HG03175 (cell line): ENCODE results near the gene BAG2.

ENCODE experiments used
- ATAC-seq: cut with Tn5 transposase; IDR thresholded peaks from one replicate; pipeline ENCODE4 v1.9.1; 2021; ENCODE audit warnings: mild to moderate bottlenecking, moderate library complexity; ENCODE audit not compliant: unreplicated experiment

The BAG2 gene

DNA sequence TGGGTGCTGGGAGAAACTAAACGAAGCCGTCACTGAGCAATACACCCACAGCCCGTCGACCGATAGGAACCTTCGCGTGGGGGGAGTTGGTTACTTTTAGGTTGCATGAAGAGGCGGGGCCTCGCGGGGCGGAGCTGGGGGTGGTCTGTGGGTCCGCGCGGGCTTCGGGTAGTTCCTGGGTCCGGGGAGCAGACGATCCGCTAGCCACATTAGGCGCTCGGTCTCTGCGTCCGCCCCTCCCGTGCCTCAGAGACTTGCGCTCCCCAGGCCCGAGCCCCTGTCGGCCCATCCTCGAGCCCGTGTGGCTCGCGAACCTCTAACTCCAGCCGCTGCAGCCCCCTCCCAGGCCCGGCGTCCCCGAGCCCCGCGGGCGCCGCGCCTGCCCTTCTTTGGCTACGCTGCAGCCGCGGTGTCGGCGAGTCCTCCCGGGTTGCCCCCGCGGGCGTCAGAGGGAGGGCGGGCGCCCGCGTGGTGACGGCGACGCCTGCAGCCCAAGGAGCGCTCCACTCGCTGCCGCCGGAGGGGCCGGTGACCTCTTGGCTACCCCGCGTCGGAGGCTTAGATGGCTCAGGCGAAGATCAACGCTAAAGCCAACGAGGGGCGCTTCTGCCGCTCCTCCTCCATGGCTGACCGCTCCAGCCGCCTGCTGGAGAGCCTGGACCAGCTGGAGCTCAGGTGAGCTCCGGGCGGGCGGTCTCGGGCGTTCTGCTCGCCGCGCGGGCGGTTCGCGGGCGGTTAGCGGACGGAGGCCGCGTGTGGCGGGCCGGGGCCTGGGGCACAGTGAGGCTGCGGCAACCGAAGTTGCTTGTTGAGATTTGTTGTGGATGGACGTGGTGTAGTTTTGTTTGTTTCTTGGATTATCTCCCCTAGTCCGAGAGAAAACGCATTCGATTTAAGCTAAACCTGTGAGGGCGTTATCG lies at the start of gene BAG2:
BAG2 (plus strand) TSS at position 191 of the 920 bp plus-strand sequence; CDS start at position 563, 372 bp downstream.
- ATAC-seq = peak; percentile 90

DNA sequence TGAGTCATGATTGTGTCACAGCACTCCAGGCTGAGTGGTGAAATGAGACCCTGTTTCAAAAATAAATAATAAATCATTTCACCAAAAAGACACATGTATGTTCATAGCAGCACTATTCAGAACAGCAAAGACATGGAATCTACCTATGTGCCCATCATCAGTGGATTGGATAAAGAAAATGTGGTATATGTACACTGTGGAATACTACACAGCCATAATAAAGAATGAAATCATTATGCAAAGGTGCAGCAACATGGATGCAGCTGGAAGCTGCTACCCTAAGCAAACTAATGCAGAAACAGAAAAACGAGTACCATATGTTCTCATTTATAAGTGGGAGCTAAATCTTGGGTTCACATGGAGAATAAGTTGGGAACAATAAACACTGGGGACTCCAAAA lies 49.0 kb upstream of the BAG2 start:
- ATAC-seq = no peak

DNA sequence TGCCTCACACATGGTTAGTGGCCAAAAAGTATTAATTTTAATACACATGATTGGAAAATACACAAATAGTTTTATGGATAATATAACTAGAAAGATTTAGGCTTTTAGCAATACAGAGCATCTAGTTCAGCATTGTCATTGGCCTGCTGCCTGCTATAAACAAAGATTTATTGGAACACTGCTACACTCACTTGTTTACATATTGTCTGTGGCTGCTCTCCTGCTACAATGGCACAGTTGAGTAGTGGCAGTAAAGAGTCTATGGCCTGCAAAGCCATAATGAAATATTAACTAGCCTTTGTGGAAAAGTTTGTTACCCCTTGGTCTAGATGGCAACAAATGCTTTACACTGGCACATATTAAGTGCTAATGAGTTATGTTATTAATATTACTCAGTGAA lies 44.4 kb upstream of the BAG2 start:
- ATAC-seq = no peak

DNA sequence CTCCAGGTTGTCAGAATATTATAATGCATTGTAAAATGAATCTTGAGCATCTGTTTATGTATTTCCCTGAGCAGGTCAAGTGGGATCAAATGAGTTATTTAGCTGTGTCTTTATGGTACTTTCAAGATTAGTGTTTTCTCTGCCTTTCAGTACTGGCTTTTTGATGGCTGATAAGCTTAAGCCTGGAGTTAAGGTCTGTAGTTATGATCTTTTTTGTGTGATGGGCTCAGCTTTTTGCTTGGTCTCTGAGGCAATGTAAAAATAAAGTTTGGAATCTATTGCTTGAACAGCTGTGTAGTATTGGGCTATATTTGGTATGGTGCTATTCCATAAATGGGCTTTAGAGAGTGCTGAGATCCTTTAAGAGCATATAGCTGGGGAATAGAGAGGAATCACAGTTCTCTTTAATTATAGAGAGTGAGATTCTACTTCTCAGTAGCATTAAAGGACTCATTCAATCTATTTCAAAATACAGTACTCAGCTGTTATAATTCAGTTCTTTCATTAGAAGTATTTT lies 41.4 kb upstream of the BAG2 start:
- ATAC-seq = no peak

DNA sequence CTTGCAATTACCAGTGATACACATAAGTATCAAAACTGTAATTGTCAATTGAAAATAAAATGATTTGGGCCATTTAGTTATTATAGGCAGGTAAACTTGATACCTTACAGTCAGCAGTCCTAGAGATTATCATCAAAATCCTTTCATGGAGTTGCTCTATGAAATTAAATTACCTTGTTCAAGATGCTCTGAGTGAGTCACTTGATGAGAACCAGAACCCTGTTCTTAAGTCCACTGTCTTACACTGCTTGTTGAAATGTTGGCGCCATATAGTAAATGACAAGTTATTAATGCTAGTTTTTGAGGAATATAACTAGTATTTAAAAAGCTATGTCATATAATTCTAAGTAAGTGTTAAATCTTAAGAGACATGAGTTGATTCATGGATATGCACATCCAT lies 37.2 kb upstream of the BAG2 start:
- no peak for ATAC-seq

DNA sequence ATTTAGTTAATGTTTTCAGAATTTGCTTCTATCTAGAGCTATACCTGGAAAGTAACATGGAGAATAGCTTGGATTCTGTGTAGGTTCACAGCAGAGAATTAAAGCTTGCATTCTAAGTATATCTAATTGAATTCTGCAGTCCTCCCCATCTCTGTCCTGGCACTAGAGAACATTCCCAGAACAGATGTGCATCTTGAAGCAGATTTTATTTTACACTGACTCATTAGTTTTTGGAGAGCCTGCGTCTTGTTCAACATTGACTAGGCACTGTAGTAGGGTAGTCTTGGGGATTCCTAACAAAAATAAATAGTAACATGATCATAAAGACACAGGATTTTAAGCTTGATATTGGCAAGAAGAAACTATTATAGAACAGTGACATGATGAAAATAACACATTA lies 36.2 kb upstream of the BAG2 start:
- no peak for ATAC-seq

DNA sequence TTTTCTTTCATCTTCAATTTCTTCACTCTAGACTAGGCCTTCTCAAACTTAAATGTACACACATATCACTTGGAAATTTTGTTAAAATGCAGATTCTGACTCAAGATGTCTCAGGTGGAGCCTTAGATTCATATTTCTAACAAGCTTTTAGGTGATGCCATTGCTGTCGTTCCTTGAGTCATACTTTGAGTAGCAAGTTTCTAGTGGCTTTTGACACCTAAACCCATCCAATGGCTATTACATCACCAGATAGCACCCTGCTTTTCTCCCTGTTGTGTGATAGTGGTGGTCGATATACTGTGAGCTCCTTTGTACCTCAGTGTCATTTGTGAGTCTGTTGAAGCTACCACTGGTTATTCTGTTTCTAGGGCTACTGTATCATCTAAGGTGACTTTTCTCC lies 34.8 kb upstream of the BAG2 start:
- no peak for ATAC-seq

DNA sequence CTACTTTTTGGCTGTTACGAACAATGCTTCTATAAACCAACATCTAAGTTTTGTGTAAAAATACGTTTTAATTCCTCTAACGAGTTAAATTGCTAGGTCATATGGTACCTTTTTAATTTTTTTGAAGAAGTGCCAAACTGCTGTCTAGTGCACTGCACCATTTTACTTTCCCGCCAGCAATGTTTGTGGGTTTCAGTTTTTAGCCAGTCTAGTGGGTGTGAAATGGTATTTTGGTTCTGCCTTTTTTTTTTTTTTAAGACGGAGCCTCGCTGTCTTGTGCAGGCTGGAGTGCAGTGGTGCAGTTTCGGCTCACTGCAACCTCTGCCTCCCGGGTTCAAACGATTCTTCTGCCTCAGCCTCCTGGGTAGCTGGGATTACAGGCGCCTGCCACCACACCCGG lies 34.1 kb upstream of the BAG2 start:
- ATAC-seq = no peak

DNA sequence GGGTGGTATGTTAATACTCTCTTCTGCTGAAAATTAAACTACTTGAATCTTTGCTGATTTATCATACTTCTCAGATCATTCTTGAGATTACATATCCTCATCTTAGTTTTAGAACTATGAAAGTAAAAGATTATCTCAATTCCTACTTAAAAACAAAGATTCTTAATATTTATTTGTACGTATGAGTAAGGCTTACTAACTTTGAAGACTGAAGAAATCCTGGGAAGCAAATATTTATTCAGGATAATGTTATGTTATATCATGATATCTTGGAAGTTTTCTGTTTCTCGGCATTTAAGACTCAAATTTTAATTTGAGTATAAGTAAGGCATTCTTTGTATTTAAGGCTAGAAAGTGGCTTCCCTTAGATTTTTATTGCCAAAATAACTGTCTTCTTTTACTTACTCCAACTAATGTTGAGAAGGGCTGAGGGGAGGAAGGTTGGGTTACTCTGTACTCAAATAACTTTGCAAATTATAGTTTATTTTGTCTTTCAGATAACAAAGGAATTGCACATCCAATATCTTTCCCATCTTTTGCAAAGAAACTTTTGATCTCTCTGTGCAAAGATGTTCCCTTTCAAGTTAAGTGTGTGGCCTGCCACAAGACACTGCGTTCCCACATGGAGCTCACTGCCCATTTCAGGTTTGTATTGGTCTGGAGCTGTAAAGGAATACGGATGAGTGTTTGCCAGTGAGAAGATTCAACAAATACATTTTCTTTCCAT lies 30.5 kb upstream of the BAG2 start:
- no peak for ATAC-seq

DNA sequence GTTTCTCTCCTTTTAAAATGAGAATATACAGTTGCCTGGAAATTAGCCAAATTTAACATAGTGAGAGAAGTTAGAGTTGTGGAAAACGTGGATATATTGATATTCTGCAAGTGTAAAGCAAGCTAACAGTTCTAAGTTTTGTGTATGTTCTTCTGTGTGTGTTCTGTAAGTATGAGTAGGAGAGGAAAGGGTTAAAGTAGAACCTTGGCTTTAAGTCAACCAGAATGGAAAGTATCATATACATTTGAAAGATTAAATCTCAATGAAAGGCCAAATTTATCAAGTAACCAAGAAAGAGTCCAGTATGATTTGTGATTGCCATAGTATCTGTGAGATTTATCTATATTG lies 30.0 kb upstream of the BAG2 start:
- ATAC-seq = no peak

DNA sequence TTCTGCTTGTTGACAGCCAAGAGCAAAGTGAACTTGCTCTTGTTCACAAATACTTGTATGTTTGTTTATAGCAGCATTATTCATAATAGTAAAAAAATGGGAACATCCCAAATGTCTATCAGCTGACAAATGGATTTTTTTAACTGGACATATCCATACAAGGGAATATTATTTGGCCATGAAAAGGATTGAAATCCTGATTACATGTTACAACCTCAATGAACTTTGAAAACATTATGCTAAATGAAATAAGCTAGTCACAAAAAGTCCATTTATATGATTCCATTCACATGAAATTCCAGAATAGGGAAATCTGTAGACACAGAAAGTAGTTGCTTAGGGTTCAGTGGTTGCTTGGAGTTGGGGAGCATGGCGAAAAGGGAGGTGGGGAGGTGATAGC lies 28.4 kb upstream of the BAG2 start:
- no peak for ATAC-seq

DNA sequence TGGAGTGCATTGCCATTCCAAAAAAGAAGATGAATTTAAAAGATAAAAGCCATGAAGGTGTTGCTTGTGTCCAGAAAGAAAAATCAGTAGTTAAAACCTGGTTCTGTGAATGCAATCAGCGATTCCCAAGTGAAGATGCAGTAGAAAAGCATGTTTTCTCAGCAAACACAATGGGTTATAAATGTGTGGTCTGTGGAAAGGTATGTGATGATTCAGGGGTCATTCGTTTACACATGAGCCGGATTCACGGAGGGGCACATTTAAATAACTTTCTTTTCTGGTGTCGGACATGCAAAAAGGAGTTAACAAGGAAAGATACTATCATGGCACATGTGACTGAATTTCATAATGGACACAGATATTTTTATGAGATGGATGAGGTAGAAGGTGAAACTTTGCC lies 24.7 kb upstream of the BAG2 start:
- ATAC-seq = no peak

DNA sequence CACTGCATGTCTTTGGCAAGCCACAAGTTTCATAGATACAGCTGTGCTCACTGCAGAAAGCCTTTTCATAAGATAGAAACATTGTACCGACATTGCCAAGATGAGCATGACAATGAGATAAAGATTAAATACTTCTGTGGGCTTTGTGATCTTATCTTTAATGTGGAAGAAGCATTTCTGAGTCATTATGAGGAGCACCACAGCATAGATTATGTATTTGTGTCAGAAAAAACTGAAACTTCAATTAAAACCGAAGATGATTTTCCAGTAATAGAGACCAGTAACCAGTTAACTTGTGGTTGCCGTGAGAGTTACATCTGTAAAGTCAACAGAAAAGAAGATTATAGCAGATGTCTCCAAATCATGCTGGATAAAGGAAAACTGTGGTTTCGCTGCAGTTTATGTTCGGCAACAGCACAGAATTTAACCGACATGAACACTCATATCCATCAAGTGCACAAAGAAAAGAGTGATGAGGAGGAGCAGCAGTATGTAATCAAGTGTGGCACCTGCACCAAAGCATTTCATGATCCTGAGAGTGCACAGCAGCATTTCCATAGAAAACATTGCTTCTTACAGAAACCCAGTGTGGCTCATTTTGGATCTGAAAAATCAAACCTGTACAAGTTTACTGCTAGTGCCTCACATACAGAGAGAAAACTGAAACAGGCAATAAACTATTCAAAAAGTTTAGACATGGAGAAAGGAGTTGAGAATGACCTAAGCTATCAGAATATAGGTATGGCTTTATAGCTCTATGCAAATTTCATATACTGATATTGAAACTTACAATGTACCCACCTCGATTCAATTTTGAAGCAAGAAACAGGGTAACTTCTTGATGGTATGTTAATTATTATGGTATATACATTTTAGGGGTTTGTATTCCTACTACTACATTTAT lies 23.9 kb upstream of the BAG2 start:
- no peak for ATAC-seq

DNA sequence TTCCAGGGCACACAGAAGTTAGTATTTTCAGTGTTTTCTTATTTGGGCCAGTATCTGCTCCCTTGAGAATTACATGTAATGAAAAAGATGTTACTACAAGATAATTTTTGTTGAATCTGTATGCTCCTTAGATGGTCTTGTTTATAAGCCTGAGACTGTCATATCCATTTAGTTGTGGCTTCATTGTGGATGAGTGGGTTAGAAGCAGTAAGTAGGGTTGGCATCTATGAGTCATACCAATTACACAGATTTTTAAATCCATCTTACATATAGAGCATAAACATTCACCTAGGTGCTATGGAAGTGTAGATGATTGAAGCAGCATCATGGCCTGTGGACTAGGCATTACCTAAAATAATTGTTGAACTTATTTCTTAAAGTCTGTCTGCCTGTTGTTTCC lies 13.5 kb upstream of the BAG2 start:
- no peak for ATAC-seq

DNA sequence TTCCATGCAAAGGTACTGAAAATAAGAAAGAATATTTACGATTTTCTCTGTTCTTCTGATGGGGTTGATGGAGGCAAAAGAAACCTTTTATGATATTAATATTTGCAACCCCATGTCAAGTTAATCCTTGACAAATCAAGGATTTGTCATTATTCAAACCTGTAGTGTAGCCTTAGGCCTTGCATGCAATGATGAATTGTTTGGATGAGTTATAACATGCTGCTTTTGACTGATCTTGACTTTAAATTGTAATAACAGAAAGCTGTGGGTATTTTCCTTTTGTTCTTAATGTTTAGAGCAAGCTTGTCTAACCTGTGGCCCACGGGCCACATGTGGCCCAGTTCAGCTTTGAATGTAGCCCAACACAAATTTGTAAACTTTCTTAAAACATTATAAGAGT lies 13.0 kb upstream of the BAG2 start:
- no peak for ATAC-seq

DNA sequence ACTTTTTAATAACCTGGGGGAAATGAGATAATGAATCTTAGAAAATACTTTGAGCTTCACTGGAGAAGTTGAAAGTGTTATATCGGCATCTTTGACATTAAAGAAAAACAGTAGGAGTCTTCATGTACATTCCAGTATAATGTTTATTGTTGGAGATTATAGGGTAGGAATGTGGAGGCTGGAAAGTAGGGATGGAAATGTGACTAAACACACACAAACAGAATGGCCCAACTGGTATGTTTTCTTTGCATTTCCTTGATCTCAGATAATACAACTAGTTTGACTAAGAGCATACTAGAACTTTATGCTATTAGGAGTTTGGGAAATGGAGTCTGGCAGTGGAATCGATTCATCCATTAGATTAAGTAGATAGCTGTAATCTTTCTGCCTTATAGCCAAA lies 10.1 kb upstream of the BAG2 start:
- no peak for ATAC-seq

DNA sequence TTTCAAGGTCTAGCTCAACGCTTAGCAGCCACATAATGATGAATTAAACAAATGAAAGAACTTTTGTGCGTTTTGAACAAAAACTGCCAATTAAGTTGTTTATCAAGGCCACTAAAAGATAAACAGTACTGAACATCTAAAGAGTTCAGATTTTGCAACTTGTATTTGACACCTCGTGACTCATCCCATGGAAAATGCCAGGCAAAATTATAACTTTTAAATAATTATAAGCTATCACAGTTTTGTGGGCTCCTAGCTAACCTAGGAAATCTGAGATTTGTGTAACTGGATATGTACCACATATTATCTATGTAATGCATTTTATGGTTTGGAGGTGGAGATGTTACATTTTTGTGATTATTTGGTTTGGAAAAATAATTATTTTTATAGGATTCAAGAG lies 9.6 kb upstream of the BAG2 start:
- no peak for ATAC-seq

DNA sequence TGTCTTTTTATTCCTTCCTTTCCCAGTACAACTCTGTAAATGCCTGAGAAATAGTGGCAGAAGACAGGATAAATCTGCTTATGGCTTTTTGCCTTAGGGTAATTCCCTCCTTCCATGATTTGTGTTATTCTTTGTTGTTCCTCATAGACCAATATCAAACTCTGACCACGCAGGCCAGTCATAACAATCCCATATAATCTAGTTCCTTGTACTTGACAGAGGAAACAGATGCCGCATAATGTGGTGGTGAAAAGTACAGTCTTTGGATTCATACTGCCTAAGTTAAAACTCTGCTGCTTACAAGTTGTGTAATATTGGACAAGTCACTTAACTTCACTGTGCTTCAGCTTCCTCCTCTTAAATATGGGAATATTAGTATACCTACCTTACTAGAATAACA lies 8.2 kb upstream of the BAG2 start:
- ATAC-seq = no peak

DNA sequence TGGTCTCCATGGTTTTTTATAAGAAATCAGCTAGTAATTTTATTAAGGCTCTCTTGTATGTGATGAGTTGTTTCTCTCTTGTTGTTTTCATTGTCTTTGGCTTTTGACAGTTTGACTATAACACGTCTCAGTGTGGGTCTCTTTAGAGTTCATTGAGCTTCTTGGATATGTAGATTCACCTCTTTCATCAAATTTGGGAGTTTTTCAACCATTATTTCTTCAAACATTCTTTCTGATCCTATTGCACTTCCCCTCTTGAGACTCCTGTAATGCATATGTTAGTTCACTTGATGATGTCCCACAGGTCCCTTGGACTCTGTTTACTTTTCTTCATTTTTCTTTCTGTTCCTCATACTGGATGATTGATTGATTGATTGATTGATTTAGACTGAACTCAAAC lies 7.0 kb upstream of the BAG2 start:
- no peak for ATAC-seq

DNA sequence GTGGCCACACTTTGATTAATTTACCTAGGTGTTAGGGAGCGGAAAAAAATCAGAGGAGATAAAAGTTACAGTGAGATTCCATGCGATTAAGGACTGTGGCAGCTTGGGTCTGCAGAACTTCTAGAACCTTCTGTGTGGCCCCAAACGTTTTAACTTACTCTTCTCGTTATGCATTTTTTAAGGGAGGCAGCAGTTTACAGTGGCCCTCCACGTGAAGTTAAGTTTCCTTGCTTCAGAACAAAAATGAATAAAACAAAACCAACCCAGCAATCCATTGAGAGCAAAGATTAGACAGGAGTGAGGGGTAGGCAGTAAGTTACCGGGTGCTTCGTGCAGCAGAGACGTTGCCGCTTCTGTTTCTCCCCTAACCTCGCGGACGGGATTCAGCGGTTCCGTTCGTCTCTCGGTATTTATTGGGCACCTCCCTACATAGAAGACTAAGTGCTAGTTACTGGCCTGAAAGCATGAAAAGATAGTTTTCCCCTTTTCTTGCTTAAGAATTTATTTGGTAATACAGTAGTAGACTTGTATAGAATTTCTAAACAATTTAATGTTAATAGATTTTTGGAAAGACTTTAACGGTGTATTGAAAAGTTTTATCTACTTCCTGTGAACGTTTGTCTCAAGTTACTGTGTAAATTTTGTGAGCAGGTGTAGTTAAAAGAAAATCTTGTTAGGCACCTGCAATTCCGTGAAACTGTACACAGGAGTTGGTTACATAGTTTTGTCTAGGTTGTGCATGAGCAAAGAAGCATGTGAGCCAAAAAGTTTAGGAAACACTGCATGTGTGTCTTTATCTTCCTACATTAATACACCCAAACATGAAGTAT lies 1.1 kb downstream of the BAG2 start:
- no peak for ATAC-seq
